Femur (tissue), 1 donor: ENCODE results near the gene CORT.
A peak's percentile ranks its signal among the peaks of the same experiment; 100 is the strongest.
"Not testable (repeated sequence)": the region's sequence is repeated elsewhere in the genome, so short reads cannot be mapped to it uniquely, and the experiment has no call there.

Experiments used
- DNase-seq: peaks from one replicate; pipeline ENCODE4 v3.0.0-alpha.2; 2017

Gene CORT, protein sequence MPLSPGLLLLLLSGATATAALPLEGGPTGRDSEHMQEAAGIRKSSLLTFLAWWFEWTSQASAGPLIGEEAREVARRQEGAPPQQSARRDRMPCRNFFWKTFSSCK

GRCh38 chr1:10449751-10450150, at the start of gene CORT:
CORT (plus strand) TSS chr1:10450031; CDS start chr1:10450224, 193 bp downstream.
- DNase-seq, result peak; percentile 37

DNA sequence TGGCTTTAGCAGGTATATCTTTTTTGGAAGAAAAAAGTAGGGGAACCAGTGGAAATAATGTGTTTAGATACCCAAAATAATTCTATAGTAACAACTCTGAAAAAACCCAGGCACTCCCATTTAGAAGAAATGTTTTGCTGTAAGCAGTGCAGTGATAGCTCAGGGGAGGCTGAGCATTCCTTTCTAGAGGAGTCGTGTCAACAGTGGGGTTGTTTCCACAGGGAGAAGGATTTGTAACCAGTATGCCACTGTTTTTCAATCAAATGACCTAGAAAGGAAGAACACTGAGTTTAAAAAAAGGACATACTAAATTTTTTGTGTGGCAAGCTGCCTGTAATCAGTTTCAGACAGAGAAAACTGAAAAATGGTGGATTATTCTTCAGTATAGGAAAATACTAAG, 48.5 kb upstream of the CORT start:
- no peak for DNase-seq

DNA sequence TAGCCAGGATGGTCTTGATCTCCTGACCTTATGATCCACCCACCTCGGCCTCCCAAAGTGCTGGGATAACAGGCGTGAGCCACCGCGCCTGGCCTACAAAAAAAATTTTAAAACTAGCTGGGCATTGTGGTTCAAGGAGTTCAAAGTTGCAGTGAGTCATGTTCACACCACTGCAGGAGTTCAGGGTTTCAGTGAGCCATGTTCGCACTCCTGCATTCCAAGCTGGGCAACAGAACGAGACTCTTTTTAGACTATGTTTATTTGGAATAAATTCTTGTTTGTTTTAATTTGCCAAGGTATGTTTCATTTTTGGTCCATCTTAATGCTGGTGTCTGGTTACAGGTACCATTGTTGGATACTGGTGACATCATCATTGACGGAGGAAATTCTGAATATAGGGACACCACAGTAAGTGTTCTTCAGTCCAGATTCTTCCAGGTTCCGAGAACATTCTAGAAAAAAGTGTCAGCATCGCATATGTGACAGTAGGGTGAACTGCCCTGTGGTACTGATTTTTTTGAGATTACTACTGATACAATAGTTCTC, 47.0 kb upstream of the CORT start:
- no peak for DNase-seq

- no peak for DNase-seq
Measured at GRCh38 chr1:10407201-10407600, 42.6 kb upstream of the CORT start.

GRCh38 chr1:10415211-10415930, 34.5 kb upstream of the CORT start:
- peak; percentile 44 for DNase-seq

DNA sequence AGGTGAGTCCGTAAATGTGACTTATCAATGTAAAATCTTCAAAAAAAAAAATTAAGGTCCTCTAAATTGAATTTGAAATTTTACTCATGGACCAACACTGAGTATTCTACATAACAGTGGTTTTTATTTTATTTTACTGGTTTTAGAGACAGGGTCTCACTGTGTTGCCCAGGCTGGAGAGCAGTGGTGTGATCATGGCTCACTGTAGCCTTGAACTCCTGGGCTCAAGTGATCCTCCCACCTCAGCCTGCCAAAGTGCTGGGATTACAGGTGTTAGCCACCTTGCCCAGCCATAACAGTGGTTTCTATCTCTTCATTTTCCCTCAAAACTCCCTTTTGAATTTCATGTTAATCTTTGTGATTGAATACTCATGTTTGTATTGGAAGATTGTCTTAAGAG, 33.9 kb upstream of the CORT start:
- not testable (repeated sequence) for DNase-seq

GRCh38 chr1:10418741-10419140, 31.1 kb upstream of the CORT start:
- not testable (repeated sequence) for DNase-seq

DNA sequence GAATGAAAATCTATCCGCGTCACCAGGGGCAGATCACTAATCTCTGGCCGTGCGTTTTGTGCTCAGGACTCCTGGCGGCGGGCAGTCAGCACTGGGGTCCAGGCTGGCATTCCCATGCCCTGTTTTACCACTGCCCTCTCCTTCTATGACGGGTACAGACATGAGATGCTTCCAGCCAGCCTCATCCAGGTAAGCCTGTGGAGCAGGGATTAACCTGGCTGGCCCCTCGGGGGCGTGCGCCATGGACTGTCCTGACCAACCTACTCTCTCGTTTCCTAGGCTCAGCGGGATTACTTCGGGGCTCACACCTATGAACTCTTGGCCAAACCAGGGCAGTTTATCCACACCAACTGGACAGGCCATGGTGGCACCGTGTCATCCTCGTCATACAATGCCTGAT, 30.5 kb upstream of the CORT start:
- no peak for DNase-seq

DNA sequence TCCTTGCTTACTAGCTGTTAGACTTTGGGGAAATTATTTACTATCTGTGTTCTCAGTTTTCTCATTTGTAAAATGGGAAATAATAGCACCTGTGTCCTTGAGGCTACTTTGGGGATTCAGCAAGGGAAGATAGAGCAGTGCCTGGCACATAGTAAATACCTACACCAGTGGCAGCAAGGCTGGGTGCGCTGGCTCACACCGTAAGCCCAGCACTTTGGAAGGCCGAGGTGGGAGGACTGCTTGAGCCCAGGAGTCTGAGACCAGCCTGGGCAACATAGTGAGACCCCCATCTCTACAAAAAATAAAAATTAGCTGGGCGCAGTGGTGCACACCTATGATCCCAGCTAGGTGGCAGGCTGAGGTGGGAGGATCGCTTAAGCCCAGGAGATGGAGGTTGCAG, 28.2 kb upstream of the CORT start:
- no peak for DNase-seq

- DNase-seq, result peak; percentile 77
Measured at GRCh38 chr1:10424034-10424433, 25.8 kb upstream of the CORT start.

- no peak for DNase-seq
Measured at GRCh38 chr1:10424651-10425050, 25.2 kb upstream of the CORT start.

DNA sequence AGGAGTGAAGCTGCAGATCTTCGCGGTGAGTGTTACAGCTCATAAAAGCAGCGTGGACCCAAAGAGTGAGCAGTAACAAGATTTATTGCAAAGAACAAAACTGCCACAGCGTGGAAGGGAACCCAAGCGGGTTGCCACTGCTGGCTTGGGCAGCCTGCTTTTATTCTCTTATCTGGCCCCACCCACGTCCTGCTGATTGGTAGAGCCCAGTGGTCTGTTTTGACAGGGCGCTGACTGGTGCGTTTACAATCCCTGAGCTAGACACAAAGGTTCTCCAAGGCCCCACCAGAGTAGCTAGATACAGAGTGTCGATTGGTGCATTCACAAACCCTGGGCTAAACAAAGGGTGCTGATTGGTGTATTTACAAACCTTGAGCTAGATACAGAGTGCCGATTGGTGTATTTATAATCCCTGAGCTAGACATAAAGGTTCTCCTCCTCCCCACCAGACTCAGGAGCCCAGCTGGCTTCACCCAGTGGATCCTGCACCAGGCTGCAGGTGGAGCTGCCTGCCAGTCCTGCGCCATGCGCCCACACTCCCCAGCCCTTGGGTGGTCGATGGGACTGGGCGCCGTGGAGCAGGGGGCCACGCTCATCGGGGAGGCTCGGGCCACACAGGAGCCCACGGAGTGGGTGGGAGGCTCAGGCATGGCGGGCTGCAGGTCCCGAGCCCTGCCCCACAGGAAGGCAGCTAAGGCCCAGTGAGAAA, 23.9 kb upstream of the CORT start:
- DNase-seq, result not testable (repeated sequence)

GRCh38 chr1:10426535-10426848, 23.3 kb upstream of the CORT start:
- not testable (repeated sequence) for DNase-seq

GRCh38 chr1:10428984-10429383, 20.8 kb upstream of the CORT start:
- no peak for DNase-seq

GRCh38 chr1:10429868-10430215, 20.0 kb upstream of the CORT start:
- DNase-seq, result no peak

DNA sequence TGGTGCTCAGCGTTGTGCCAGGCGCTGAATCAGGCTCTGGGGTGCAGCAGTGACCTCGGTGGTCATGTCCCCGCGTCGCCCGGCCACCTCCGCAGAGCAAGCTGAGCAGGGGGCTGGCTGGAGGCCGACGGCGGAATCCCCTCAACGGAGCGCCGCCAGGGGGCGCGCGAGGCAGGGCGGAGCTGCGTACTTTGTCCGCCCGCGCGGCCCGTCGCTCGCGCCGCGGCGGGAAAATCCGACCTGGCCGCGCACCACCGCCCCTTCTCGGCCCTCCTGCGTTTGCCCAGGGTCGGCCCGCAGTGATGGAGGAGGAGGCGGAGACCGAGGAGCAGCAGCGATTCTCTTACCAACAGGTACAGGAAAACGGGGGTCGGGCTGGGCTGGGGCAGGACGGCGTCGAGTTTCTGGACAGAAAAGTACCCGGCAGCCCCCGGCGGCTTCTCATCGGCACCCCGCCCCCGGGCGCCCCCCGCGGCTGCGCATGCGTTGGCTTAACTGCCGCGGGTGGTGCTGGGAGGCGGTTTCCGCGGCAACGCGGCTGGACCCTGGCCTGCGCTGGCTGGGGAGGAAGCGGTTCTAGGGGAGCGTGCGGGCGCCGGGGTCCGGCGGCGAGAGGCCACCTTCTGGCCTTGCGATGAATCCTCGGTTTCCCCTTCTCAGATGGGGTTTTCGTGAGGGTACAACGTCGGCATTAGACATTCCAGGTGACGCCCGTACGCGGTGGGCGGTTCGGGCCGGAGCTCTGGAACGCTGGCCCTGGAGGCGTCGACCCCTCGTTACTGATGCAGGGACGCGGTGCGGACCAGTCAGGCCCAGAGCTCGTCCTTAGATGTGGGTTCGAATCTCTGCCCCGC, 19.4 kb upstream of the CORT start, which contains the start of gene CENPS:
TSS of gene CENPS (plus strand) at position 218 of the 854 bp plus-strand sequence. CDS start at position 303, 85 bp downstream.
- DNase-seq, result peak; percentile 96

GRCh38 chr1:10431070-10431730, 18.6 kb upstream of the CORT start:
- no peak for DNase-seq

DNA sequence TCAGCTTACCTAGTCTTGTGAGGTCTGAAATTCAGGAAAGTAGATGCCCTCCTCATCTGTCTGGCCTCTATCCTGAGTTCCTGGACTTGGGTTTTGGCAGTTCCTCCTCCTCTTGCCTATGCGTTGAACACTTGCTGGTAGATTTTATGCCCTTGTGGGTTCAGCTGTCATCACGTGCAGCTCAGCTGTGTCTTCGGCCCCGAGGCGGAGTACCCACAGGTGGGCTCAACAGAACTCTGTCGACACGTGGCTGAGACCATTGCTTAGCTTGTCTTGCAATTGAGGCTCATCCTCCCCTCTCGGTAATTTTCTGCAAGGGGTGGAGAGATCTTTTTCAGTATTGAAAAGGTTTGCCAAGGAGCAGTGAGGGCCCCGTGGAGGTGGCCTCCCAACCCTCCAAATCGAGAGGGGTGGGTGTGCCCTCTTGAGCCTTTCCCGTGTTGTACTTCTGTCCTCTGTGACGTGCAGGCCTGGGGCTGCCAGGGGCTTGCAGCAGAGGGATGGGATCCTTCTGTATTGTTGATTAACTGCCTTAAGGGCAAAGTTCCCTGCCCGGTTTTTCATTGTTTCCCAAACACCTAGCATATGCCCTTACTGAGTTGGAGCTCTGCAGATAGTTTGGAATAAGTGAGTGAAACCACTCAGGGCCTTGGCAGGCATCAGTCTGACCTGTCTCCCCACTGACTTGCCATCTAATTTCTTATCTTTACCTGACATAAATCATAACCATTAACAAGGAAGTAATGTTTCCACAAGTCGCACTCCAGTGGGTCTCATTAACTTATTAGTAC, 16.7 kb upstream of the CORT start:
- DNase-seq, result no peak

- no peak for DNase-seq
Measured at GRCh38 chr1:10433790-10434189, 16.0 kb upstream of the CORT start.

DNA sequence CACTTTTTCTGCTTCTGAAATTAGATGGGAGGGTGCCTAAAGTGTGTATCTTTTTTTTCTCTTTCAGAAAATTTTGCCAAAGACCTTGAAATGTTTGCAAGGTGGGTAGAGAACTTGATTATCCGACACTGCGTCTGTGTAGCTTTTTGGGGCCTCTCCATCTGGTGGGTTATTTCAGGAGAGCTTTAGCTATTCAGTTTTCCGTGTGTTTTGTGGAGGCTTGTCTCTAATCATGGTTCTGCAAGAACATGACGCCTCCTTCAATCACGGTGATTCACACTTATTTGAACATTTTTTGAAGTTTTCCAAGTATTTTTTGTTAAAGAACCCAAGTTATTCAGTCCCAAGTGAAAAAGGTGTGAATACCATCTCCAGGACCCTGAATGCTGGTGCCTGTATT, 15.2 kb upstream of the CORT start:
- DNase-seq, result no peak

- no peak for DNase-seq
Measured at GRCh38 chr1:10437052-10437451, 12.8 kb upstream of the CORT start.

DNA sequence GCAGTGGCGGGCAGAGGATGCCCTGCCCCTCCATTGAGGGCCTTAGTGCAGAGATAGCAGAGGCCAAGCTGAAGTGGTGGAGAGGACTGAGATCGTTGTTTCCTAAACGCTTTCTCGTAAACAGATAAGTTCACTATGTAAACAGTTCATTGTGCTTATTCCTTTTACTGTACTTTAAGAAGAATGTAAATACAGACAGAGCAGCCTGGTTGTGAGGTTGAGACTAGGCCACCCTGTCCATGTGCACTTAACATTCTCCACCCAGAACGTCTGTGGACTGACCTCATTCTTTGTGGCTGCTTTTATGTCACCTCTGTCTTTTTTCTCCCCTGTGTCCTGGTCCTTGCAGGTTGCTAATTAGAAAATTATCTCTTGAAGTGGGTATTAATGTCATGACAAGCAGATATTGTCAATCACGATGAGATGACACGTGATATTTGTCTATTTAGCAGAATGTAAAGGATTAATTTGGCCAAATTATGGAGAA, 11.1 kb upstream of the CORT start:
- DNase-seq, result no peak
